Mesodermal cell (in vitro differentiated cells): Measurements from ENCODE around the gene ACSM2B.
"Not testable (repeated sequence)": the region's sequence is repeated elsewhere in the genome, so short reads cannot be mapped to it uniquely, and the experiment has no call there.

ENCODE experiments used
- H3K27ac ChIP-seq: 2 replicates; pipeline ENCODE4 v1.7.0; 2013; ENCODE audit warnings: mild to moderate bottlenecking, low read depth, low read length, moderate library complexity; ENCODE audit not compliant: severe bottlenecking
- H3K36me3 ChIP-seq: 2 replicates; pipeline ENCODE4 v1.7.1; 2013; ENCODE audit warnings: mild to moderate bottlenecking, low read length, moderate library complexity; ENCODE audit not compliant: control insufficient read depth, insufficient read depth
- H3K4me1 ChIP-seq: one replicate; pipeline ENCODE4 v1.7.1; 2013; ENCODE audit warnings: mild to moderate bottlenecking, low read length; ENCODE audit not compliant: insufficient read depth, control insufficient read depth, poor library complexity, severe bottlenecking
- H3K4me3 ChIP-seq: 2 replicates; pipeline ENCODE4 v1.7.0; 2013; ENCODE audit warnings: low read length, control low read depth, mild to moderate bottlenecking; ENCODE audit not compliant: insufficient read depth, poor library complexity, severe bottlenecking; ENCODE audit errors: extremely low read depth
- H3K9me3 ChIP-seq: 2 replicates; pipeline ENCODE4 v1.7.1; 2013; ENCODE audit warnings: mild to moderate bottlenecking, low read length, moderate library complexity; ENCODE audit not compliant: control insufficient read depth
- WGBS, 2 experiments: methylation state at CpG; one replicate each; pipeline ENCODE4 v1.1.5; 2013; ENCODE audit warnings: missing lambda C conversion rate in 2 of 2; ENCODE audit not compliant: insufficient coverage in 2 of 2; 5-methylcytosine and 5-hydroxymethylcytosine counted together

The ACSM2B gene

DNA sequence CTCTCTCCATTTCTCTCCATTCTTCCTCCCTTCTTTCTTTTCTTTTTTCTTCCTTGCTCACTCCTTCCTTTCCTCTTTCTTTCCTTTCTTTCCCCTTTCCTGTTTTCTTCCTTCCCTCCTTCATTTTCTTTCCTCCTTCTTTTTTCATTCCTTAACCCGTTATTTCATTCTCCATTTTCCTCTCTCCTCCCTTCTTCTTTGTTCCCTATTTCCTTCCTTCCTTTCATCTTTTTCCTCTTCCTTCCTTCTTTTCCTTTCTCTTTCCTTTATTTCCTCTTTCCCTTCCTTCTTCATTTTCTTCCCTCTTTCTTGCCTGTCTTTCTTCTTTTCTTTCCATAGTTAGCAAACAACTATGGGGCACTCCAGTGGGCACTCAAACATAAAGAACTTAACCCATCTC is 16.6 kb upstream of the ACSM2B start:
- H3K4me1 ChIP-seq, H3K9me3 ChIP-seq, H3K4me3 ChIP-seq, H3K36me3 ChIP-seq, H3K27ac ChIP-seq: not testable (repeated sequence)
- 62 to 77% methylated on average over 1 of the region's 1 CpG for WGBS, 2 experiments

DNA sequence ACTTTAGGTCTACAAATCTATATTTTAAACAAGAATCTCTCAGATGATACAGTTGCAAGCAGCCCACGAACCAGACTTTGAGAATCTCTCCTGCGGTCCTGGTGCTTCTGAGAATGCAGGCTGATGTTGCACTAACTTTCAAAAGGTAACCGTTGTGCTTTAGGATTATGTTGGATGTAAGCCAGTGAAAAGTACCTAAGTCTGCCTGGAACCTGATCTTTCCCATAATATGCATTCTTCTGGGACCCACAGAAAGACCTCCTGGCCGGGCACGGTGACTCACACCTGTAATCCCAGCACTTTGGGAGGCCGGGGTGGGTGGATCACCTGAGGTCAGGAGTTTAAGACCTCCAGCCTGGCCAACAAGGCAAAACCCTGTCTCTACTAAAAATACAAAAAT is 13.3 kb upstream of the ACSM2B start:
- not testable (repeated sequence) for H3K9me3 ChIP-seq, H3K4me1 ChIP-seq, H3K4me3 ChIP-seq, H3K27ac ChIP-seq, H3K36me3 ChIP-seq
- WGBS, 2 experiments = 88 to 100% methylated on average over 2 to 4 of the region's 6 CpGs

GRCh38 chr16:20587645-20588074 is 11.5 kb upstream of the ACSM2B start:
- H3K4me1 ChIP-seq, H3K4me3 ChIP-seq, H3K9me3 ChIP-seq, H3K27ac ChIP-seq, H3K36me3 ChIP-seq: not testable (repeated sequence)
- 100% methylated on average over 1 of the region's 2 CpGs for WGBS, 2 experiments

DNA sequence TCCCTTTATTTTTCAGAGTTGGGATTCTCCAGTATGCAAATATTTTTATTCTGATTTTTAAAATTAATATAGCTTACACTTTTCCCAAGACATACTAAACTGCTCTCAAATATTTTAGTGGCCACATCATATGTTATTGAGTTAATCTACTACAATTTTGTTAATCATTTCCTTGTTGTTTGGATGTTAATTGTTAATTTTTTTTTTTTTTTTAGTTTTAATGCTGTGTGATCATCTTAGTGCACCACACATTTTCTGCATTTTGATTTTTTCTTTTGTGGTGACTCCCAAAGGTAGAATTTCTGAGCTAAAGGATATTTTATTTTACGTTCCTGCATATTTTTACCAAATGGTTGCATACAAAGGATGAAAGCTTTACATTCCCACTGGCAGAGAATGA is 10.5 kb upstream of the ACSM2B start:
- H3K36me3 ChIP-seq, H3K27ac ChIP-seq, H3K4me1 ChIP-seq, H3K9me3 ChIP-seq, H3K4me3 ChIP-seq: not testable (repeated sequence)
- no CpG with 5 or more reads among the region's 1 CpG for WGBS, 2 experiments

DNA sequence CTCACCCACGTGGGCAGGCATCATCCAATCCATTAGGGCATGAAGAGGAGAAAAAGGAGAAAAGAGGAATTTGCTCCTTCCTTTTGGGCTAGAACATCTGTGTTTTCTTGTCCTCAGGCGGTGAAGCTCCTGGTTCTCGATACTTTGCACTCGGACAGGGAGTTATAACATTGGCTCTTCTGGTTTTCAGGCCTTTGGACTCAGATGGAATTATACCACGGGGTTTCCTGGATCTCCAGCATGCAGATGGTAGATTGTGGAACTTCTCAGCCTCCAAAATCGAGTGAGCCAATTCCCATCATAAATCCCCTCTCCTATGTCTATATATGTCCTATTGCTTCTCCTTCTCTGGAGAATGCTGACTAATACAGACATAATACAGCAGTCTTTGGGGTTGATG is 9.9 kb upstream of the ACSM2B start:
- not testable (repeated sequence) for H3K9me3 ChIP-seq, H3K4me1 ChIP-seq, H3K36me3 ChIP-seq, H3K4me3 ChIP-seq, H3K27ac ChIP-seq
- 89 to 92% methylated on average over 2 to 4 of the region's 6 CpGs for WGBS, 2 experiments

GRCh38 chr16:20580487-20581259 is 4.5 kb upstream of the ACSM2B start:
- H3K27ac ChIP-seq, H3K9me3 ChIP-seq, H3K4me3 ChIP-seq, H3K4me1 ChIP-seq, H3K36me3 ChIP-seq: not testable (repeated sequence)
- no CpG with 5 or more reads among the region's 3 CpGs for WGBS, 2 experiments

GRCh38 chr16:20578091-20578490 is 1.9 kb upstream of the ACSM2B start:
- H3K27ac ChIP-seq, H3K4me1 ChIP-seq, H3K9me3 ChIP-seq, H3K4me3 ChIP-seq, H3K36me3 ChIP-seq: not testable (repeated sequence)
- no CpG with 5 or more reads among the region's 3 CpGs for WGBS, 2 experiments

GRCh38 chr16:20569117-20569651 is 7.0 kb downstream of the ACSM2B start:
- not testable (repeated sequence) for H3K4me1 ChIP-seq, H3K27ac ChIP-seq, H3K9me3 ChIP-seq, H3K4me3 ChIP-seq, H3K36me3 ChIP-seq
- WGBS, 2 experiments = 83% methylated on average over 1 of the region's 2 CpGs; no CpG with 5 or more reads in 1 of the 2 experiments

DNA sequence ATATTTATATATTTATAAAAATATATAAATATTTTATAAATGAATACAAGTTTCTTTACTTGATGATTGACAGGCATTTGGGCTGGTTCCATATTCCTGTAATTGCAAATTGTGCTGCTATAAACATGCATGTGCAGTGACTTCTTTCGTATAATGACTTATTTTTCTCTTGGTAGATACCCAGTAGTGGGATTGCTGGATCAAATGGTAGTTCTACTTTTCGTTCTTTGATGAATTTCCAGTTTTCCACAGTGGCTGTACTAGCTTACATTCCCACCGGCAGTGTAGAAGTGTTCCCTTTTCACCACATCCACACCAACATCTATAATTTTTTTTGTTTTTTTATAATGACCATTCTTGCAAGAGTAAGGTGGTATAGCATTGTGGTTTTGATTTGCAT is 7.8 kb downstream of the ACSM2B start:
- Histone ChIP-seq H3K27ac (no peak overlapping the region), H3K4me3 (no peak overlapping the region), H3K4me1 (no peaks in the 10 kb centered on the region), H3K36me3 (no peaks in the 10 kb centered on the region), H3K9me3 (no peaks in the 10 kb centered on the region)
- WGBS, 2 experiments = 45 to 75% methylated on average over 2 of the region's 3 CpGs

- H3K27ac ChIP-seq = no peak overlapping the region
- no peaks in the 10 kb centered on the region for H3K36me3 ChIP-seq
- no peaks in the 10 kb centered on the region for H3K4me1 ChIP-seq
- H3K4me3 ChIP-seq = no peak overlapping the region
- no peaks in the 10 kb centered on the region for H3K9me3 ChIP-seq
Observed at GRCh38 chr16:20566864-20567263, 9.3 kb downstream of the ACSM2B start.

DNA sequence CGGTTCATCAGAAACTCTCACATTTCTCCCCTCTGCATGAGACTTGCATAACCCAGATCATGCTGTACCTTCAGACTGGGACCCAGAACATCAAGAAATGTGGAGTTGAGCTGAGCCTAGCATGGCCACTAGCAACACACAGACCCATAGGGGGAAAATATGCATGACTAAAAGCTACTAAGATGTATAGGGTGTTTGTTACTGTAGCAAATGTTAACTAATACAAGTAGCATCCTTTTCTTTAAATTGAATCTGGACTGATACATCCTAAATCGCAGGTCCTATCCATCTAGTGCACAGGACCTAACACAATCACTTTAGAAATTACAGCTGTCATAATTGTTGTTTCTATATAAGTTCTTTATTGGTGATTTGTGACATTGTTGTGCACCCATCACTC is 10.8 kb downstream of the ACSM2B start:
- not testable (repeated sequence) for H3K4me3 ChIP-seq, H3K4me1 ChIP-seq, H3K27ac ChIP-seq, H3K9me3 ChIP-seq, H3K36me3 ChIP-seq
- no CpG with 5 or more reads among the region's 2 CpGs for WGBS, 2 experiments
